Breast epithelium (tissue), 4 donors: ENCODE results near the gene AGGF1. TPM values are rescaled to one million over a fixed set of nuclear protein-coding genes. Genes with fewer than 3 reads are reported as not detected.
"Not testable (repeated sequence)": the region's sequence is repeated elsewhere in the genome, so short reads cannot be mapped to it uniquely, and the experiment has no call there.

Experiments used
- DNase-seq, 2 donors: peaks; one replicate each; pipeline ENCODE4 v3.0.0-alpha.2; 2019; ENCODE audit warnings: low spot score in 2 of 2
- H3K27ac ChIP-seq, 2 donors: fragments of 200-600 bp; sonication (generic) in 1 of 2; one replicate each; pipeline ENCODE4 v1.5.1; 2016 to 2019; ENCODE audit warnings: mild to moderate bottlenecking in 1 of 2
- H3K27me3 ChIP-seq, 2 donors: fragments of 200-600 bp; sonication (generic) in 1 of 2; one replicate each; pipeline versions ENCODE4 v1.5.1 to v1.6.0; 2017 to 2019; ENCODE audit warnings: control low read depth in 1 of 2, mild to moderate bottlenecking in 1 of 2
- H3K36me3 ChIP-seq: fragments of 200-600 bp; one replicate; pipeline ENCODE4 v1.5.1; 2019
- H3K4me1 ChIP-seq, 2 donors: fragments of 200-600 bp; sonication (generic); one replicate each; pipeline ENCODE4 v1.5.1; 2016 to 2019; ENCODE audit warnings: control low read depth in 1 of 2
- H3K4me3 ChIP-seq, 3 donors: fragments of 200-600 bp; sonication (generic); 1 replicate in 2 of 3; 2 replicates in 1 of 3; pipeline ENCODE4 v1.5.1; 2016 to 2019; ENCODE audit warnings: mild to moderate bottlenecking in 3 of 3, moderate library complexity in 2 of 3
- H3K9me3 ChIP-seq, 2 donors: fragments of 200-600 bp; sonication (generic) in 1 of 2; one replicate each; pipeline ENCODE4 v1.5.1; 2016 to 2019; ENCODE audit warnings: control low read depth in 1 of 2
- CTCF ChIP-seq, 3 donors: fragments of 450-650 bp; IDR thresholded peaks; one replicate each; pipeline ENCODE4 v1.5.1; 2016 to 2017; ENCODE audit warnings: antibody characterized with exemption in 3 of 3, mild to moderate bottlenecking in 3 of 3, moderate library complexity in 3 of 3
- POLR2A ChIP-seq: fragments of 450-650 bp; IDR thresholded peaks from one replicate; pipeline ENCODE4 v1.6.1; 2016; ENCODE audit warnings: antibody characterized with exemption, mild to moderate bottlenecking, moderate library complexity
- POLR2AphosphoS5 ChIP-seq, 3 donors: sonication (generic); formaldehyde crosslinking; IDR thresholded peaks; one replicate each; pipeline ENCODE4 v1.6.1; 2017; ENCODE audit warnings: antibody characterized with exemption in 3 of 3
- intact Hi-C: fragments of 100-400 bp; cut with DNase I; formaldehyde crosslinking; loops from one replicate; pipeline ENCODE4 v1.15.1; 2023; ENCODE audit warnings: low total_unique reads
- total RNA-seq, 3 donors: library from RNA; depleted of rRNA; stranded (reverse); fragments of >200 nt; gene quantifications; one replicate each; pipeline ENCODE4 v1.1.0, GENCODE V29; 2016

The AGGF1 gene
- total RNA-seq, 3 donors from 2014 or later, result 19.3 to 25.6 (median 25.6) TPM

GRCh38 chr5:77104813-77105212 is 74.6 kb downstream of the AGGF1 start:
- H3K9me3 ChIP-seq, result no peaks in the 10 kb centered on the region
- H3K27ac ChIP-seq, result no peak overlapping the region
- DNase-seq, result no peak
- no peaks in the 10 kb centered on the region for H3K36me3 ChIP-seq
- intact Hi-C loops, result loop anchor here (5.0 kb wide), 1 partner anchor 297 kb away; no protein-coding TSS in a partner anchor
- no peak overlapping the region for H3K4me3 ChIP-seq
- no peaks in the 10 kb centered on the region for H3K4me1 ChIP-seq
- H3K27me3 ChIP-seq, result no peaks in the 10 kb centered on the region
- no peak for TF ChIP-seq POLR2A
- no peak for TF ChIP-seq CTCF (IDR thresholded peaks at IDR 0.05)
- no peak for TF ChIP-seq POLR2AphosphoS5 (IDR thresholded peaks at IDR 0.05)

- H3K27ac ChIP-seq, DNase-seq, H3K4me3 ChIP-seq, H3K36me3 ChIP-seq, H3K9me3 ChIP-seq, H3K4me1 ChIP-seq, H3K27me3 ChIP-seq: not testable (repeated sequence)
- intact Hi-C loops, result loop anchor here (5.0 kb wide), 1 partner anchor 295 kb away; no protein-coding TSS in a partner anchor
Measured at GRCh38 chr5:77107035-77107434, 76.8 kb downstream of the AGGF1 start.

Other genes with a start within 250 kb of the AGGF1 start
- gene F2RL1, start 211.4 kb upstream of the AGGF1 start, total RNA-seq, result 10 to 100 TPM in 1 of 3 donors, 1 to 10 TPM in 1, under 1 TPM in 1; 0.64 to 13.8 (median 5.6) TPM
- gene S100Z, start 180.4 kb upstream of the AGGF1 start, total RNA-seq, result 1 to 10 TPM in 1 of 3 donors, under 1 TPM in 1, not detected in 1; 0.33 to 1.0 TPM
- gene CRHBP, start 77.4 kb upstream of the AGGF1 start, total RNA-seq, result 1 to 10 TPM in 2 of 3 donors, under 1 TPM in 1; 0.73 to 5.1 (median 2.3) TPM
- gene ZBED3, start 56.9 kb downstream of the AGGF1 start, total RNA-seq, result 10 to 100 TPM in 1 of 3 donors, 1 to 10 TPM in 2; 4.8 to 46.7 (median 5.9) TPM
- gene PDE8B, start 180.3 kb downstream of the AGGF1 start, total RNA-seq, result 10 to 100 TPM in 1 of 3 donors, 1 to 10 TPM in 2; 4.9 to 57.1 (median 8.6) TPM